Measurements from ENCODE around the gene ADNP.

The ADNP gene

DNA sequence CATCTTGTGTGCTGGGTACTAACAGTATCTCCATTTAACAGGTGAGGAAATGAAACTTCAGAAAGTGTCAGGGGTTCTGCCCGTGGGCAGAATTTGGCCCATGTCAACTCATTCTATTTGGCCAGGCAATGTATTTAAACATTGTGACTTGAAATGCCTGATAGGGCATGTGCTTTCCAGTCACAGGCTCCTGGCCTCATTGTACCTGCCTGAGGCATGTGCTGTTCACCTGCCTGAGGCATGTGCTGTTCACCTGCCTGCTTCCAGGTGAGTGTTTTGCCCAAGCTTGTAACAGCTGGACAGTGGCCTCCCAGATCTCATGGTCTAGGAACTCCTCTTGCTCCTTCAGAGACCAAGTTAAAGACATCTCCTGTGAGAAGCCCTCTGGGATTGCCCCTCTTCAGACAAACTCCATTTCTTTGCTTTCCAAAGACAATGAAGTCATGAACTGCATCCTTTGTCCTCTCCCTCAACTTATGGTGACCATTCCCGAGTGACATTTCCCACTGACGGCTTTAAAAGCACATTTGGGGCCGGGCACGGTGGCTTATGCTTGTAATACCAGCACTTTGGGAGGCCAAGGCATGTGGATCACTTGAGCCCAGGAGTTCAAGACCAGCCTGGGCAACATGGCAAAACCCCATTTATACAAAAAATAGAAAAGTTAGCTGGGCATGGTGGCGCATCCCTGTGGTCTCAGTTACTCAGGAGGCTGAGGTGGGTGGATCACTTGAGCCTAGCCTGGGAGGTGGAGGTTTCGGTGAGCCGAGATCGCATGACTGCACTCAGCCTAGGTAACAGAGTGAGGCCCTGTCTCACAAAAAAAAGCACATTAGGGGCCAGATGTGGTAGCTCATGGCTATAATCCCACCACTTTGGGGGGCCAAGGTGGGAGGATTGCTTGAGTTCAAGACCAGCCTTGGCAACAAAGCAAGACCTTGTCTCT is 87.6 kb downstream of the ADNP start:
- no peak overlapping the region for H3K4me3 Mint-ChIP-seq
- H3K9me3 Mint-ChIP-seq, result no peaks in the 10 kb centered on the region
- peaks cover 17% of the 10 kb centered on the region for H3K4me1 Mint-ChIP-seq (ENCODE audit: low read depth)
- no peak overlapping the region for H3K27ac Mint-ChIP-seq
- no peaks in the 10 kb centered on the region for H3K27me3 Mint-ChIP-seq (ENCODE audit: low read depth)
- no peaks in the 10 kb centered on the region for H3K36me3 Mint-ChIP-seq (ENCODE audit: low read depth)

DNA sequence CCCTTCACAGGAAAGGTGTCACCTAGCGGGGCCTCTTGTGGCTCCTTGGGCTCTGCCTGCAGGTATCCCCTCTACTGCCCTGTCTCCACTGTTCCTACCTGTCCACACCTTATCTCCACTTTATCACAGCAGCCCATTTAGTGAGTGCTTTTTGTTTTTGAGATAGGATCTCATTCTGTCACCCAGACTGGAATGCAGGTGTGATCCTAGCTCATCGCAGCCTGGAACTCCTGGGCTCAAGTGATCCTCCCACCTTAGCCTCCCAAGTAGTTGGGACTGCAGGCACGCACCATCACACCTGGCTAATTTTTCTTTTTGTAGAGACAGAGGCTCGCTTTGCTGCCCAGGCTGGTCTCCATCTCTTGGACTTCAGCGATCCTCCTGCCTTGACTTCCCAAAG is 88.4 kb downstream of the ADNP start:
- no peaks in the 10 kb centered on the region for H3K27me3 Mint-ChIP-seq (ENCODE audit: low read depth)
- no peak overlapping the region for H3K27ac Mint-ChIP-seq
- no peaks in the 10 kb centered on the region for H3K9me3 Mint-ChIP-seq
- peaks cover 19% of the 10 kb centered on the region for H3K4me1 Mint-ChIP-seq (ENCODE audit: low read depth)
- H3K36me3 Mint-ChIP-seq (ENCODE audit: low read depth), result no peaks in the 10 kb centered on the region
- no peak overlapping the region for H3K4me3 Mint-ChIP-seq
